Suppressor macrophage treated with lipopolysaccharide for 1 hour (primary cell): ENCODE results near the gene GRK6.

Source experiments
- DNase-seq, 3 donors: peaks; one replicate each; pipeline ENCODE4 v3.0.0-alpha.2; 2020 to 2022

The GRK6 gene

DNA sequence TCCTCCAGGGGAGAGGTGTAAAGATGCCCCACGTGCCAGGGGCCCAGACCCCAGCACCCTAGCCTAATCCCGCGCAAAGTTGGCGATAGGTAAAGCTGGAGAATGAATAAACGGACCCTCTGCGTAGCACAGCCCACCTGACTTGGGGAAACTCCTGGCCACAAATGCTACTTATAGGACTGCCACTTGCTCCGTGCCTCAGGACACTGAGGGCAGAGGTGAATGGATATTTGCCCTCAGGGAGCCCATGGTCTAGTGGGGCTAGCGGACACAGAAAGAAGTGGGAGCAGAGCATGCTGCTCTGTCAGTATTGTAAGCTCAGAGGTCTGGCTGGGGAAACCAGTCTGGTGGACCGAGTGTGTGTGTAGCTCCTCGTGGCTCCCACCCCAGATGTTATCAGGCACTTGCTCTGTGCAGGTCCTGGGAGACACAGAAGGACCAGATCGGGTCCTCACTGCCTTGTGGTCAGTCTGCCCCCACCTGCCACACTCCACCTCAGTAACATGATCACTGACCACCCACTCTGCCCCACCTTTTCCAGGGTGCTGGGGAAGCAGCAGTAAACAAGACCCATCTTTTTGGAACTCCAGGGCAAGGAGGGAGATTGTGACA, 841 bp downstream of the GRK6 start:
- no peak for DNase-seq

DNA sequence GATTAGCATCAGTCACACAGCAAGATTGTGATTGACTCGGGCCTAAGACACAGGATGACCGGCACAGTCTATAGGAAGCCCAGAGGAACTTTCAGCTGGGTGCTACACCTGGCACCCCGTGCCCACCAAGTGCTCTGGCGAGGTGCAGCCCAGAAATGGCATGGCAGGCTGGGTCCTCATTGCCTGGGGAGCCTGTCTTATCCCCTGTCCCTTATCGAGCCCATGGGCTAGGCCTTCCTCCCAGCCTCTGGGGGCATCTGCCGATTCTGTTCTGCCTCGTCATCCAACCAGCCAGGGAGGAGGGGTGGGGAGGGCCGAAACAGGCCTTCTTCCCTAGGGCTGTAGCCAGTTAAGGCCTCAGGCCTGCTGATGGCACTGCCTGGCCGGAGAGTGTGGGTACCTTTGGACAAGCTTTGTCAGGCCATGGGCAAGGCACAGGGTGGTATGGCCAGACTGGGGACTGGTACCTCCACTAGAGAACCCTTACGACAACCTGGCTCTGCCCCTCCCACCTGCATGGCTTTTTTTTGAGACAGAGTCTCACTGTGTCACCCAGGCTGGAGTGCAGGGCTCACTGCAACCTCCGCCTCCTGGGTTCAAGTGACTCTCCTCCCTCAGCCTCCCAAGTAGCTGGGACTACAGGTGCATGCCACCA, 1.6 kb downstream of the GRK6 start:
- peak; percentile 51 to 67 (median 59) for DNase-seq

DNA sequence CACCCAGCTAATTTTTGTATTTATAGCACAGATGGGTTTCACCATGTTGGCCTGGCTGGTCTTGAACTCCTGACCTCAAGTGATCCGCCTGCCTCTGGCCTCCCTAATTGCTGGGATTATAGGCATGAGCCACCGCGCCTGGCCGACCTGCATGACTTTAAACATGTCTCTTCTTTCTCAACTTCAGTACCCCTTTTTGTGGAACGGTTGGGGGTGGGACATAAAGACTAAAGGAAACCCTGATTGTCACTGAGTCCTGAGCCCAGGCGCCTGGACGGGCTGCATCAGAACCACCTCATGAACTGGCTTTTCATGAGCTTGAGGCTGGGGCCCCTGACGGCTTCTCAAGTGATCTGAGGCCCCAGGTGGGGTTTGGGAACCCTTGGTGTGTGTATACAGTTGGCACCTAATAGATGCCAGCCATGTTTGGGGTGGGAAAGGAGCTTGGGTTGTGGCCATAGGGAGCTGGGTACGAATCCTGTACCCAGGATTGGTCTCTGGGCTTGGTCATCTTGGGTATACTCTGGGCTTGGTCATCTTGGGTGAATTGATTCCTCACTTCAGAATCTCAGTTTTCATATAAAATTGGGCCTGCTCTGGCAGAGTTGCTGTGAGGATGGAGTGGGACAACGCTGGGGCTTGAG, 2.2 kb downstream of the GRK6 start:
- peak in 1 of 3 donors; percentile 34 for DNase-seq

DNA sequence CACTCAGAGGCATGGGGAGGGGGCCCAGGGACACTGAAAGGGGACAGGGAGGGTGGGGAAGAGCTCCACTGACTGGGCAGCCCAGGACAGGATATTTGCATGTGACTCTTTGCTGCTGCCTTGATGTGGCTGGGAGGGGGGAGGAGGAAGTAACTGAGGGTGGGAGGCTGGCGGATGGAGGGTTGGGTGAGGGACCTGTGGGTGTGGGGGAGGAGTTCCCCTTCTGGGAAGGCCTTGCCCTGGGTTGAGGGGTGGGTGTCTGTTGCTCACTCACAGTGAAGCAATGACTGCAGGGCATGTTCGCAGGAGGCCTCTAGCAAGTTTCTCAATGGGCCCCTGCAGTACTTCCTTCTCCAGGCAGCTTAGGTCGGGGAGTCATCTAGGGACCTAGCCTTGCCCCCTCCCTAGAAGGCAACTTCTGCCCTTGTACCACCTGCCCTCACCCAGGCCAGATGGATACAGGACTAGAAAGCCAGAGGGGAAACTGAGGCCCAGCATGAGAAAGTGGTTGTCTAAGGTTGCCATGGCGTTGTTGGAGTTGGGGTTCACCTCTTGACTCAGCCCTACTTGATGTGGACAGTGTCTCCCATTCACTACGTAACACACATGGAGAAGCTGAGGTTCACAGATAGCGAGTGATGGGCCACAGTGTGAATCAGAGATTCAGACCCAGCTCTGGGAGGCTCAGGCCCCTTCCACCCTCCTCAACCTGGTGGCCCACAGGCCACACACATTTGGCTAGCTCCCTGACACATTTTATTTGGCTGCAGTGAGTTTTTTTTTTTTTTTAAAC, 3.0 kb downstream of the GRK6 start:
- peak; percentile 97 for DNase-seq

DNA sequence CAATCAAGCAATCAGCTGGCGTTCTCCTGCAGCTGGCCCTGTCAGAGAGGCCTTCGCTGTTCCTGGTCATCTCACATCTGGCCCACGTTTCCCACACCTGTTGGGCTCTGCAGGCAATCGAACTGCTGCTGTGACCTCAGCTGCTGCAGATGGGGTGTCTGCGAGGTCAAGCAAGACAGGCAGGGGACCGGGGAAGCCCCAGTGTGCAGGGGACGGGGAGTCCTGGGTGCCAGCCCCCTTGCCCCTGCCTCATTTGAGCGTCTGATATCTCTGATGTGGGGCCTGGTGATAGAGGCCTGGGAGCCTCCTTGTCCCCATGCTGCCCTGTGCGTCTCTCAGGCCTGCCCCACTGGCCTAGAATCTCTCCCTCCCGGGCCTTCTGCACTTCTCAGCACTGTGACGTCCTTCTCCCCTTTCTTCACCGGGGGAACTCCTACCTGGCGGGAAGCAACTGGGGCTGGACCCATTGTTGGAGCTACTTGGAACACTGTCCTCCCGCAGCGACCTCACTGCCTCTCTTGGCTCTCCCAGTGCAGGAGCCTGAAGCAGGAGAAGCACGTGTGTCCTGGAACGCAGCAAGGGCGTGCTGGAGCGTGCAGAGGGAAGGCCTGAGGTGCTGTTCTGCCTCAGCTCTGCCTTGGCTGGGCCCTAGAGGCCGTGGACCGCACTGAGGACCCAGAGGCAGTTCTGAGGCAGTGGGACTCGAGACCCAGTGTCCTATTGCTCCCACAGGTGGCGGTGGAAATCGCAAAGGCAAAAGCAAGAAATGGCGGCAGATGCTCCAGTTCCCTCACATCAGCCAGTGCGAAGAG, 3.9 kb downstream of the GRK6 start:
- DNase-seq = no peak

DNA sequence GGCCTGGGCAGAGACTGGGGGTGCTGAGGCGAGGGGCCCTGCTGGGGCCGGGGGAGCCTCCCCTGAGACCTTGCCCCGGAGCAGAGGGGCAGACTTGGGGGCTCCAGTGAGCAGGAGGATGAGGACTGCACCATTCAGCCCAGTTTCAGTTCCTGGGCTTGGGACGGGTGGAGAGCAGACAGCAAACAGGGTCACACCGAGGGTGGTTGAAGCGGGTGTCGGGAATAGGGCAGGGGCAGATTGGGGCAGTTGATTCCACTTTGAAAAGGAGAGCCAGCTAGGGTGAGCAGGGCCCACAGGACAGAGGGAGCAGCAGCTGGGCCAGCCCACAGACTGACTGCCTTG, 4.5 kb downstream of the GRK6 start:
- no peak for DNase-seq

DNA sequence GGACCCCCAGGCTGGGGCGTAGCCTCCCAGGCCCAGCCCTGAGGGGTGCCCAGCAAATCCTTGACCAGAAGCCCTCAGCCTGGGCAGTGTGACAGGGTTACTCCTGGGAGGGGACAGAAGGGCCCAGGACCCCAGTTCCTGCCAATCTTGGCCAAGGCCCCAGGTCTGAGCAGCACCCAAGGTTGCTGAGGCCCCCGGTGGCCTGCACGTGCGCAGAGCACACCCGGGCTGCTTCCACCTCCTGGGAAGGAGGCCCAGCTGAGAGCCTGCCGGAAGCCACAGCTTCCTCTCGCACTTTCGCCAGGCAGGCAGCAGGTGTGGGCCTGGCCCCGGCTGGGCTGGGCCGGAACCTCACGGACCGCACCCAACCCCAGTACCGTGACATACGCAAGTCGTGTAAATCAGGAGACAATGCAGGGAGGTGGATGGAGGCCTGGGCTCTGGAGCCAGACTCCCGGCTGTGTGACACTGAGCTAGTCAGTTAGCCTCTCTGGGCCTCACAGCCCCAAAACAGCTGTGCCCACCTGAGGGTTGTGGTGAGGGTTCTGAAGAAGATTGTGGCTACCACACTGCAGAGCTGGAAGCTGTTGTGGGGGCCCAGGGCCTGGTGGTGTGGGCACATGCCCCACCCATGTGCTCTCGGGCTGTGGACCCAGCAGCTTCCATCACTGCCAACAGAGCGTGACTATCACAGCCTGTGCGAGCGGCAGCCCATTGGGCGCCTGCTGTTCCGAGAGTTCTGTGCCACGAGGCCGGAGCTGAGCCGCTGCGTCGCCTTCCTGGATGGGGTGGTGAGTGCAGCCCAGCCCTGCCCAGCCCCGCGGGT, 5.1 kb downstream of the GRK6 start:
- no peak for DNase-seq

DNA sequence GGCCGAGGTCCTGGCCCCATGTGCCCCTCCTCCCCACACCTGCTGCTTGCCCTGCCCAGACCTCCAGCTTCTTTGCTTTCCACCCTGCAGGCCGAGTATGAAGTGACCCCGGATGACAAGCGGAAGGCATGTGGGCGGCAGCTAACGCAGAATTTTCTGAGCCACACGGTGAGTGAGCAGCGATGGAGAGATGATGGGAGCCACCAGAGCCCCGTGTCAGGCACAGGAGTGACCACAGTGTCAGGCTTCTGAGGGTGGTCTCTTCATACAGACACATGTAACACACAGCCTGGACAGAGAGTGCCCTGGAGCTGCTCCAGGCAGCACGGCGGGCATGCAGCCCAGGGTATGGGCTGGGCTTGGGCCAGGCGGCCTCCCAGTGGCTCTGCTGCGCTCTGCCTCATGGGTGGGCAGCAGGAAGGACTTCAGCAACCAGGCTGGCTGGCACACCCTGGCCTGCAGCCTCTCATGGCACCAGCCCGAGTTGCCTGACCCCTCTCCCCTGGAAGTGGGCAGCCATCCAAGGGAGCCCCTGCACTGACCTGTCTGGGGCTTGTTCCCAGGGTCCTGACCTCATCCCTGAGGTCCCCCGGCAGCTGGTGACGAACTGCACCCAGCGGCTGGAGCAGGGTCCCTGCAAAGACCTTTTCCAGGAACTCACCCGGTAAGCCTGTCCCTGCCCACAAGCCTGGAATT, 5.8 kb downstream of the GRK6 start:
- no peak for DNase-seq

DNA sequence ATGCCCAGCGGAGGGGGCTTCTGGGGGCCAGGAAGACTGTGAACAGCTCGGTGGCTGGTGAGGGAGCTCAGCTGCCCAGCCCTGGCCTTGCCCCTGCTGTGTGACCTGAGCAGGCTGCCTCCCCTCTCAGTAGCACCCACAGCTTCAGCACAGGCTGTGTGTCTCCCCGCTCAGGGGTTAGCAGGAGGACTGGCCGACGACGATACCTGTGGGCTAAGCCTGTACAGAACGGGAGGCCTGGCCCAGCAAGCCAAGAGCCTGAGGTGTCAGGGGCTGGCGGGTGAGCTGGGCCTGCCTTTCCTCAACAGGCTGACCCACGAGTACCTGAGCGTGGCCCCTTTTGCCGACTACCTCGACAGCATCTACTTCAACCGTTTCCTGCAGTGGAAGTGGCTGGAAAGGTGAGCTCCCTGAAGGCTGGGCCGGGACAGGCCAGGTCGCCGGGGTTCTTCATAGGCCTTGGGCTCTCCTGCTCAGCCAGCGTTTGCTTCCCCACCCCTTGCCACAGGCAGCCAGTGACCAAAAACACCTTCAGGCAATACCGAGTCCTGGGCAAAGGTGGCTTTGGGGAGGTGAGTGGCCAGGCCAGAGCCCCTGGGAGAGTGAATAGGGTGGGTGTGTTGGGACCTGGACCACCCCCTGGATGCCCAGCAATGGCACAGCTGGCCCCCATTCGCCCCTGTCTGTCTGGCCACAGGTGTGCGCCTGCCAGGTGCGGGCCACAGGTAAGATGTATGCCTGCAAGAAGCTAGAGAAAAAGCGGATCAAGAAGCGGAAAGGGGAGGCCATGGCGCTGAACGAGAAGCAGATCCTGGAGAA, 6.6 kb downstream of the GRK6 start:
- DNase-seq = no peak

DNA sequence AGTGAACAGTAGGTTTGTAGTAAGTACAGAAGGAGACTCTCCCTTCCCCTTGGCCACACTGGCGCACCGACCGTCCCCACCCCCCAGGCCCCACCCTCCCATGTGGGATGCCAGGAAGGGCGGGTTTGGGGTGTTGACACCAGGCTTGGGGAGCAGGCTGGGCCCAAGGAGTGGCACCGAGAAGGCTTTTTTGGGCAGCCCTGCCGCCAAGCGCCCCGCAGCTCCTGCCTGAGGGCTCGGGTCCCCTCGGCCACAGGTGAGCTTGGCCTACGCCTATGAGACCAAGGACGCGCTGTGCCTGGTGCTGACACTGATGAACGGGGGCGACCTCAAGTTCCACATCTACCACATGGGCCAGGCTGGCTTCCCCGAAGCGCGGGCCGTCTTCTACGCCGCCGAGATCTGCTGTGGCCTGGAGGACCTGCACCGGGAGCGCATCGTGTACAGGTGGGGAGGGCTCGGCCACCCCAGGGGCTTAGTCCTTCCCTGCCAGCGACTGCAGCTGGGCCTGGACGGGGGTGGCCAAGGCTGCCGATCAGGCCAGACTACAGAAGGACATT, 7.3 kb downstream of the GRK6 start:
- no peak for DNase-seq

DNA sequence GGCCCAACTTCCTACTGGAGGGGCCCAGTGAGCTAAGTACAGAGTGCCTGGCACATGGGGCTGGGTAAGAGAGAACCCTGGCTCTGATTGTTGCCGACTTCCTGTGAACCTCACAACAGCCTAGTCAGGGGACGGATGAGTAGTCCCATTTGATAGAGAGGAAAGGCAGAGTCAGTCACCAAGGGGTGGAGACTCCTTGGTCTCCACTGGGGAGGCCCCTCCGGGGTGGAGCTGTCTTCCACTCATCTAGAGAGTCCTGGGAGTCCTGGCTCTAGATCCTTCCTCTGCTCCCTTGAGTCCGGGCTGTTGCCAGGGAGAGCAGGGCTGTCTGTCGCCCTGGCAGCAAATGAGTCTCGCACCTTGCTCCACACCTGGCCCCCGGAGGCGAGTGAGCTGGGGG, 8.0 kb downstream of the GRK6 start:
- no peak for DNase-seq

DNA sequence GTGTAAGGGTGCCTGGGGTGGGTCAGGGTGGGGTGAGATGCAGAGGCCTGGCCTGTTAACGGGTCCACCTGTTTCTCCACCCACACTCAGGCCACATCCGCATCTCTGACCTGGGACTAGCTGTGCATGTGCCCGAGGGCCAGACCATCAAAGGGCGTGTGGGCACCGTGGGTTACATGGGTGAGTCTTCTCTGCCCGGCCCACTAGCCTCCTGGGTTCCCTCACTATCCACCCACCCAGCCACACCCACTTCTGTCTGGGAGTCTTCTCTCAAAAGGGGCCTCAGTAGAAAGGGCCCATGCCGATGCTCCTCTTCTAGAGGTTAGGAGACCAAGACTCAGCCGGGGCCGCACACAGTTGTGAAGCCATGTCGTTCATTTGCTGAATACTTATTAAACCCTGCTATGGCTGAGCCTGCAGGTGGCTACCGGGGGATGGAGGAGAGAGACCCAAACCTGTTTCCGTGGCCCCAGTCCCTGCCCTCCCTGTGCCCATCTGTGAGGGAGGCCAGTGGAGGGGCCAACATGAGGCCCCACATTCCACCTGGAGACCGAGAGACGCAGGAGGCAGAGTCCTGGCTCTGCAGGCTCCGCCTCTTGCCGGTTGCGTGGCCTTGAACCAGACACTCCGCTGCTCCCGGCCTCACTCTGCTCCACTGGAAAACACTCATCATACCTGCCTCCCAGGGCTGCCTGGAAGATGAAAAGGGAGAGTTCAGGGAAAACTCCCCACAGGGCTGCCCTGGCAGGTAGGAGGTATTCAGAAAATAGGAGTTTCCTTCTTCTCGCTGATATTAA, 8.7 kb downstream of the GRK6 start:
- no peak for DNase-seq

DNA sequence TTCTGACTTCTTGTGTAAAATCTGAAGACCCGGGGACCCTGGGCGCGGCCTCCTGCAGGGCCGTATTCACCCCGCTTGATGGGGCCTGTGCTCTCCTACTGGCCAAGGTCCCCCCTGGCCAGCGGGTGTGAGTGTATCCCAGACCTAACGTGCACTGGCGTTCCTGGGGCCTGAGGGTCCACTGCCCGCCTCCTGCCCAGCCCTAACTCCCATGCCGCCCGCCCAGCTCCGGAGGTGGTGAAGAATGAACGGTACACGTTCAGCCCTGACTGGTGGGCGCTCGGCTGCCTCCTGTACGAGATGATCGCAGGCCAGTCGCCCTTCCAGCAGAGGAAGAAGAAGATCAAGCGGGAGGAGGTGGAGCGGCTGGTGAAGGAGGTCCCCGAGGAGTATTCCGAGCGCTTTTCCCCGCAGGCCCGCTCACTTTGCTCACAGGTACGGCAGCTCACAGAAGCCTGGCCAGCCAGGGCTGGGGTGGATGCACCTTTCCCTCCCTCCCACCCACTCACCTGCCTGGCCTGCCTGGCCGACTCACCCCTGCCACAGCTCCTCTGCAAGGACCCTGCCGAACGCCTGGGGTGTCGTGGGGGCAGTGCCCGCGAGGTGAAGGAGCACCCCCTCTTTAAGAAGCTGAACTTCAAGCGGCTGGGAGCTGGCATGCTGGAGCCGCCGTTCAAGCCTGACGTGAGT, 9.5 kb downstream of the GRK6 start:
- no peak for DNase-seq

DNA sequence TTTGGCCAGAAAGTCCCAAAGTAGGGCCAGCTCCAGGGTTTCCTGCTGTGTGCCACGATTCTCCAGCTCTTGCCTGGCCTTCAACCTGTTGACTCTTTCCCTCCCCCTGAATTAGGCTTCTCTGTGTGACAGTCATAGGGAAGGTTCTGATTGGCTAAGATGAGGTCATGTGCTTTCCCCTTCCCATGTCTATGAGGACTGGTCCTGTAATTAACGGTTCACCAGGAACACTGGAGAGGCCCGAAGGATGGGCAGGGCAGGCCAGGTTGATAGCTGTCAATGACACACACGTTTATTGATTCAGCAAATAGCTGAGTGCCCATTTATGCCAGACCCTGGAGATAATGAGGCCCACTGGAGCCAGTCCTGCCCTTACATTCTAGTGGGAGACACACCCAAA, 11.1 kb downstream of the GRK6 start:
- DNase-seq = no peak

DNA sequence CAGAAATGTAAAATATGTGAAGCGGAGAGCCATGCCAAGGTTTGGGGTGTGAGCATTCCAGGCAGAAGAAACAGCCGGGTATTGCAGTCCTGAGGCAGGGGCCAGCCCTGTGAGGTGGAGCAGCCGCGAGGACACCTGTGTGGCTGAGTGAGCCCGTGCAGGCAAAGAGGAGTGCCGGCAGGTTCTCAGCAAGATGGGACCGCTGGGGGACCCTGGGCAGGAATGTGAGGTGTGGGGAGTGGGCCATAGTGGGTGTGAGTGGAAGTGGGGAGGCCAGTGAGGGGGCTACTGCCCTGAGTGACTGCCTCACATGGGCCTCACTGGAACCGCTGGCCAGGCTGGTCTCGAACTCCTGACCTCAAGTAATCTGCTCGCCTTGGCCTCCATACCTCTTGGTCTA, 12.0 kb downstream of the GRK6 start:
- DNase-seq = no peak

DNA sequence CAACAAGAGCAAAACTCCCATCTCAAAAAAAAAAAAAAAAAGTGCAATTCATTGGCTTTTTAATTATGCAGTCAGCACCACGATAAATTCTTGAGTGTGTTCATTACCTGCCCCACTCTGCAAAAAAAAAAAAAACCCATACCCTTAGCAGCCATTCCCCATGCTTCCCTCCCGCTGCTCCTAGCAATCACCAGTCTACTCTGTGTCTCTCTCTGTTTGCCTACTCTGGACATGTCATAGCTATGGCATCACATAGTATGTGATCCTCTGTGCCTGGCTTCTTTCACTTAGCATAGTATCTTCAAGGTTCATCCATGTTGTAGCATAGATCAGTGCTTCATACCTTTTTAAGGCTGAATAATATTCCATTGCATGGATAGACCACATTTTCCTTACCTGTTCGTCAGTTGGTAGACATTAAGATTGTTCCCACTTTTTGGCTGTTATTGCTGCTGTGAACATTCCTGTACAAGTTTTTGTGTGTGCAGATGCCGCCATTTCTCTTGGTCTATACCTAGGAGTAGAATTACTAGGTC, 13.1 kb downstream of the GRK6 start:
- no peak for DNase-seq

DNA sequence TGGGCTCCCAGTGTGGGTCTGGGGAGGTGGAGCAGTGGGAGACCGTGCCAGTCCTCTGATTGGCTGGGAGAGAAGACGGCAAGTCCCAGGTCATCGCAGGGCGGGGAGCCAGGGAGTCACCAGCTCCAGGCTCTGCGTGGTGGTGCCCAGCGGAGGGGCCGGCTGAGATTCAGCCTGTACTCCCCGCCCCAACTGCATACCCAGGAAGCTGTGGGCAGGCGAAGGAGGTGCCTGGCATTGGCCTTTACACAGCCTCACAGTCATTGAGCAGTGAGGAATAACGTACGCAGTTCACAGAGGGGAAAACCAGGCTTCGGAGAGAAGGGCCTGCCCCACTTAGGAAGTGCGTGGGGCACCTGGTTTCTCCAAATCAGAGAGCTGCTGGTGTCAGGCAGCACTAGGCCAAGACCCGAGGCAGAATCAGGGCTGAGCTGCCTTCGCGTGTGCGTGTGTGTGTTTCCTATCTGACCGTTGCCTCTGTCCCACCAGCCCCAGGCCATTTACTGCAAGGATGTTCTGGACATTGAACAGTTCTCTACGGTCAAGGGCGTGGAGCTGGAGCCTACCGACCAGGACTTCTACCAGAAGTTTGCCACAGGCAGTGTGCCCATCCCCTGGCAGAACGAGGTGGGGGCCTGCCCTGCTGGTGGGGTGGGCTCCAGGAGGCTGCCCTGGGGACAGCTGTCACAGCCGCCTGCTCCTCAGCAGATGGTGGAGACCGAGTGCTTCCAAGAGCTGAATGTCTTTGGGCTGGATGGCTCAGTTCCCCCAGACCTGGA, 13.9 kb downstream of the GRK6 start:
- DNase-seq = no peak
